HG03469 (cell line): Measurements from ENCODE around the gene IL1RAPL2.
"Not testable (repeated sequence)": the region's sequence is repeated elsewhere in the genome, so short reads cannot be mapped to it uniquely, and the experiment has no call there.

Source experiments
- ATAC-seq: cut with Tn5 transposase; IDR thresholded peaks from one replicate; pipeline ENCODE4 v1.9.1; 2021; ENCODE audit warnings: mild to moderate bottlenecking, moderate library complexity, moderate number of reproducible peaks; ENCODE audit not compliant: unreplicated experiment

IL1RAPL2 gene

GRCh38 chrX:105662248-105662647 is 1096.2 kb downstream of the IL1RAPL2 start:
- no peak for ATAC-seq

GRCh38 chrX:105664243-105664642 is 1098.2 kb downstream of the IL1RAPL2 start:
- ATAC-seq = no peak

- ATAC-seq = not testable (repeated sequence)
Measured at GRCh38 chrX:105684288-105684687, 1118.3 kb downstream of the IL1RAPL2 start.

- ATAC-seq = no peak
Measured at GRCh38 chrX:105694839-105695238, 1128.8 kb downstream of the IL1RAPL2 start.

GRCh38 chrX:105695451-105695850 is 1129.5 kb downstream of the IL1RAPL2 start:
- ATAC-seq = no peak

- ATAC-seq = no peak
Measured at GRCh38 chrX:105696870-105697269, 1130.9 kb downstream of the IL1RAPL2 start.

GRCh38 chrX:105697984-105698781 is 1132.2 kb downstream of the IL1RAPL2 start:
- ATAC-seq = no peak

- no peak for ATAC-seq
Measured at GRCh38 chrX:105700331-105700730, 1134.3 kb downstream of the IL1RAPL2 start.

GRCh38 chrX:105701310-105702052 is 1135.5 kb downstream of the IL1RAPL2 start:
- no peak for ATAC-seq

GRCh38 chrX:105703876-105704275 is 1137.9 kb downstream of the IL1RAPL2 start:
- no peak for ATAC-seq

- ATAC-seq = no peak
Measured at GRCh38 chrX:105706041-105706440, 1140.0 kb downstream of the IL1RAPL2 start.

GRCh38 chrX:105711805-105712204 is 1145.8 kb downstream of the IL1RAPL2 start:
- ATAC-seq = no peak

- ATAC-seq = no peak
Measured at GRCh38 chrX:105715746-105716145, 1149.7 kb downstream of the IL1RAPL2 start.

GRCh38 chrX:105723966-105724735 is 1158.2 kb downstream of the IL1RAPL2 start:
- ATAC-seq = no peak

- ATAC-seq = no peak
Measured at GRCh38 chrX:105725228-105725627, 1159.2 kb downstream of the IL1RAPL2 start.

- ATAC-seq = no peak
Measured at GRCh38 chrX:105738162-105738561, 1172.2 kb downstream of the IL1RAPL2 start.

GRCh38 chrX:105744291-105744690 is 1178.3 kb downstream of the IL1RAPL2 start:
- no peak for ATAC-seq

- no peak for ATAC-seq
Measured at GRCh38 chrX:105744946-105745345, 1178.9 kb downstream of the IL1RAPL2 start.

- ATAC-seq = no peak
Measured at GRCh38 chrX:105745863-105746262, 1179.9 kb downstream of the IL1RAPL2 start.

GRCh38 chrX:105752338-105752956 is 1186.4 kb downstream of the IL1RAPL2 start:
- ATAC-seq = no peak

GRCh38 chrX:105753411-105753810 is 1187.4 kb downstream of the IL1RAPL2 start:
- ATAC-seq = no peak
